K562 (cell line): ENCODE data around the gene PPP1R14D. TPM values are rescaled to one million over a fixed set of nuclear protein-coding genes. Genes with fewer than 3 reads are reported as not detected.
A peak's percentile ranks its signal among the peaks of the same experiment; 100 is the strongest.

Source experiments
- ATAC-seq: fragments of 200-7000 bp; cut with Tn5 transposase; 3 replicates; pipeline ENCODE4 v1.9.1; 2020; ENCODE audit warnings: moderate library complexity
- BruUV-seq: library from RNA; stranded (reverse); fragments of 400-500 nt; replicated peaks from 2 replicates; lab custom pipeline; 2021; lab: Mats Ljungman, UMichigan
- CTCF ChIA-PET: fragments of 300-600 bp; formaldehyde crosslinking; extraction: SDS; loops from one replicate; lab custom pipeline; 2021; ENCODE audit warnings: low intra/inter-chr PET ratio; lab: Yijun Ruan, JAX
- POLR2A ChIA-PET: fragments of 300-600, 350-650 bp; sonication (Branson Sonifier 250); formaldehyde crosslinking; extraction: SDS; loops from one replicate; lab custom pipeline; 2021; ENCODE audit warnings: antibody characterized with exemption, inconsistent platforms; lab: Yijun Ruan, JAX
- DNase-seq, 4 experiments: peaks; one replicate each; pipeline versions ENCODE4 v3.0.0 to v3.0.0-alpha.2; 2011 to 2018; ENCODE audit warnings: low spot score in 3 of 4, mixed read lengths in 3 of 4; ENCODE audit errors: extremely low read depth in 1 of 4
- FAIRE-seq: peaks from 2 replicates; lab custom pipeline; 2011; peaks lifted over from hg19 to GRCh38; lab: Jason Lieb, UNC
- H2AFZ ChIP-seq: 2 replicates; pipeline ENCODE4 v1.6.0; 2011; ENCODE audit warnings: low read depth, low read length, control low read depth, inconsistent platforms
- H3K27ac ChIP-seq: fragments of 200-600 bp; 3 replicates; pipeline ENCODE4 v1.8.0; 2011; ENCODE audit warnings: low read depth, mild to moderate bottlenecking, control low read depth, inconsistent platforms, low read length, moderate library complexity, mixed read lengths; ENCODE audit errors: extremely low read depth
- H3K27me3 ChIP-seq, 2 experiments: fragments of 300-600 bp in 1 of 2; 2 replicates in 1 of 2; 3 replicates in 1 of 2; pipeline versions ENCODE4 v1.6.0 to v1.8.0; 2011; ENCODE audit warnings: inconsistent platforms in 2 of 2, low read length in 2 of 2, mild to moderate bottlenecking in 1 of 2, mixed read lengths in 1 of 2, moderate library complexity in 1 of 2; ENCODE audit not compliant: control insufficient read depth in 2 of 2, insufficient read depth in 2 of 2
- H3K36me3 ChIP-seq: fragments of 300-600 bp; 3 replicates; pipeline ENCODE4 v1.8.0; 2011; ENCODE audit warnings: mild to moderate bottlenecking, low read length, inconsistent platforms; ENCODE audit not compliant: control insufficient read depth, insufficient read depth
- H3K4me1 ChIP-seq, 2 experiments: fragments of 200-600 bp in 1 of 2; replicated peaks in 1 of 2; 2 replicates in 1 of 2; 3 replicates in 1 of 2; pipeline versions ENCODE4 v1.5.1 to v1.8.0; 2011; ENCODE audit warnings: inconsistent platforms in 2 of 2, low read length in 2 of 2, mild to moderate bottlenecking in 1 of 2, mixed read lengths in 1 of 2, moderate library complexity in 1 of 2; ENCODE audit not compliant: control insufficient read depth in 2 of 2, insufficient read depth in 2 of 2
- H3K4me2 ChIP-seq: 2 replicates; pipeline ENCODE4 v1.6.1; 2011; ENCODE audit warnings: low read length, control low read depth, inconsistent platforms, mixed read lengths; ENCODE audit not compliant: insufficient read depth
- H3K4me3 ChIP-seq: fragments of 200-600 bp; sonication (generic), shearing (Covaris generic); 2 replicates; pipeline ENCODE4 v1.5.1; 2016; ENCODE audit warnings: control low read depth, inconsistent platforms
- H3K79me2 ChIP-seq: fragments of 200-600 bp; 3 replicates; pipeline ENCODE4 v1.8.0; 2011; ENCODE audit warnings: low read length, inconsistent platforms; ENCODE audit not compliant: control insufficient read depth, insufficient read depth
- H3K9ac ChIP-seq, 2 experiments: 2 replicates each; pipeline versions ENCODE4 v1.6.0 to v1.6.1; 2011; ENCODE audit warnings: low read depth in 2 of 2, low read length in 2 of 2, control low read depth in 1 of 2, inconsistent platforms in 1 of 2, mild to moderate bottlenecking in 1 of 2, mixed read lengths in 1 of 2; ENCODE audit not compliant: insufficient read depth in 1 of 2
- H3K9me1 ChIP-seq: one replicate; pipeline ENCODE4 v1.6.0; 2011; ENCODE audit warnings: inconsistent platforms, mild to moderate bottlenecking, low read length, moderate library complexity; ENCODE audit not compliant: control insufficient read depth, insufficient read depth
- H3K9me3 ChIP-seq: replicated peaks from 2 replicates; pipeline ENCODE4 v1.5.1; 2011; ENCODE audit warnings: low read depth, low read length, inconsistent platforms; ENCODE audit not compliant: control insufficient read depth, insufficient read depth
- H4K20me1 ChIP-seq: replicated peaks from 2 replicates; pipeline ENCODE4 v1.6.1; 2011; ENCODE audit warnings: low read length, inconsistent platforms, mixed read lengths; ENCODE audit not compliant: control insufficient read depth, insufficient read depth
- FUS ChIP-seq: fragments of 200-400 bp; formaldehyde crosslinking; optimal IDR thresholded peaks from 2 replicates; pipeline ENCODE3; 2017; ENCODE audit warnings: low read depth, low read length
- WGBS: fragments of 100-300 bp; shearing (Covaris generic); methylation state at CpG from one replicate; pipeline ENCODE4 v1.1.6; 2016; ENCODE audit warnings: low coverage, mixed read lengths; ENCODE audit not compliant: insufficient coverage; ENCODE audit errors: missing lambda C conversion rate; 5-methylcytosine and 5-hydroxymethylcytosine counted together
- in situ Hi-C: fragments of 300-500 bp; cut with MboI; formaldehyde crosslinking; loops from 4 replicates; pipeline ENCODE4 v1.15.0; 2018; ENCODE audit warnings: inconsistent platforms, mixed read lengths
- intact Hi-C: fragments of 100-400 bp; cut with micrococcal nuclease; formaldehyde crosslinking; loops from 2 replicates; pipeline ENCODE4 v1.14.2; 2022
- polyA plus RNA-seq, 8 experiments: library from polyadenylated mRNA; depleted of rRNA in 4 of 8; stranded (reverse) in 5 of 8; unstranded in 3 of 8; fragments of >200 nt; fragmentation: Nextera tagmentation in 2 of 8; fragmentation: Illumina TruSeq in 1 of 8; extraction: Ambion mirVana in 2 of 8; extraction: Trizol in 1 of 8; gene quantifications; 2 replicates each; pipeline versions ENCODE4 v1.2.1 to v1.2.3, GENCODE V29; 2011 to 2014; ENCODE audit warnings: inconsistent platforms in 1 of 8, missing spikeins in 1 of 8
- total RNA-seq, 7 experiments: library from RNA; depleted of rRNA in 6 of 7; stranded (reverse); fragments of >200 nt in 6 of 7; fragmentation: Illumina TruSeq in 2 of 7; extraction: Trizol in 2 of 7; gene quantifications; 2 replicates each; pipeline versions ENCODE4 v1.2.1 to v1.2.3, GENCODE V29; 2011 to 2021; ENCODE audit warnings: low replicate concordance in 1 of 7
- TF ChIP-seq, protein P1 (sequence below): fragments of 450-650 bp; IDR thresholded peaks from 2 replicates; pipeline ENCODE4 v1.6.1; 2018; ENCODE audit not compliant: partially characterized antibody

The PPP1R14D gene
- total and polyA plus RNA-seq, 9 of the 15 experiments (the other 6 are each of a cell fraction or from before 2014, with no cell fraction given): 0.11 to 0.18 TPM; not detected in 7

DNA sequence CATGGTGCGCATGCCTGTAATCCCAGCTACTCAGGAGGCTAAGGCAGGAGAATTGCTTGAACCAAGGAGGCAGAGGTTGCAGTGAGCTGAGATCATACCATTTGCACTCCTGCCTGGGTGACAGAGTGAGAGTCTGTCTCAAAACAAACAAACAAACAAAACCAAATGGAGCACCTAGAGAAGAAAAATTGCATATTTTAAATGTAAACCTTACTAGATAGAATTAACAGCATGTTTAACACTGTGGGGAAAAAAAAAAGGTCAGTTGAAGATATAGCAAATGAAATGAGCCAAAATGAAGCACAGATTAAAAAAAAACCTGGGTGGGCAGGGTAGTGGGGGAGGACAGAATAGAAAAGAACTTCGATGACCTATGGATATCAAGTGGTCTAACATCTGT lies 7.3 kb downstream of the PPP1R14D start:
- no TSS peak for BruUV-seq
- Histone ChIP-seq H3K79me2 (no peaks in the 10 kb centered on the region), H3K27me3 (no peaks in the 10 kb centered on the region), H2AFZ (no peak overlapping the region), H4K20me1 (peaks cover 4% of the 10 kb centered on the region), H3K9me3 (no peaks in the 10 kb centered on the region), H3K4me3 (no peak overlapping the region), H3K4me1 (peaks cover under 1 to 11% of the 10 kb centered on the region in 2 experiments; a peak in 4 of 5 replicates), H3K9ac (no peak overlapping the region), H3K27ac (no peak overlapping the region), H3K4me2 (no peak overlapping the region), H3K9me1 (no peaks in the 10 kb centered on the region), H3K36me3 (no peaks in the 10 kb centered on the region)
- no peak for DNase-seq
- intact Hi-C loops: no loop called here
- ChIA-PET POLR2A (no interaction called here), CTCF (no interaction called here)
- ATAC-seq: no peak
- in situ Hi-C loops: no loop called here
- FAIRE-seq: no peak
- TF ChIP-seq, protein P1, sequence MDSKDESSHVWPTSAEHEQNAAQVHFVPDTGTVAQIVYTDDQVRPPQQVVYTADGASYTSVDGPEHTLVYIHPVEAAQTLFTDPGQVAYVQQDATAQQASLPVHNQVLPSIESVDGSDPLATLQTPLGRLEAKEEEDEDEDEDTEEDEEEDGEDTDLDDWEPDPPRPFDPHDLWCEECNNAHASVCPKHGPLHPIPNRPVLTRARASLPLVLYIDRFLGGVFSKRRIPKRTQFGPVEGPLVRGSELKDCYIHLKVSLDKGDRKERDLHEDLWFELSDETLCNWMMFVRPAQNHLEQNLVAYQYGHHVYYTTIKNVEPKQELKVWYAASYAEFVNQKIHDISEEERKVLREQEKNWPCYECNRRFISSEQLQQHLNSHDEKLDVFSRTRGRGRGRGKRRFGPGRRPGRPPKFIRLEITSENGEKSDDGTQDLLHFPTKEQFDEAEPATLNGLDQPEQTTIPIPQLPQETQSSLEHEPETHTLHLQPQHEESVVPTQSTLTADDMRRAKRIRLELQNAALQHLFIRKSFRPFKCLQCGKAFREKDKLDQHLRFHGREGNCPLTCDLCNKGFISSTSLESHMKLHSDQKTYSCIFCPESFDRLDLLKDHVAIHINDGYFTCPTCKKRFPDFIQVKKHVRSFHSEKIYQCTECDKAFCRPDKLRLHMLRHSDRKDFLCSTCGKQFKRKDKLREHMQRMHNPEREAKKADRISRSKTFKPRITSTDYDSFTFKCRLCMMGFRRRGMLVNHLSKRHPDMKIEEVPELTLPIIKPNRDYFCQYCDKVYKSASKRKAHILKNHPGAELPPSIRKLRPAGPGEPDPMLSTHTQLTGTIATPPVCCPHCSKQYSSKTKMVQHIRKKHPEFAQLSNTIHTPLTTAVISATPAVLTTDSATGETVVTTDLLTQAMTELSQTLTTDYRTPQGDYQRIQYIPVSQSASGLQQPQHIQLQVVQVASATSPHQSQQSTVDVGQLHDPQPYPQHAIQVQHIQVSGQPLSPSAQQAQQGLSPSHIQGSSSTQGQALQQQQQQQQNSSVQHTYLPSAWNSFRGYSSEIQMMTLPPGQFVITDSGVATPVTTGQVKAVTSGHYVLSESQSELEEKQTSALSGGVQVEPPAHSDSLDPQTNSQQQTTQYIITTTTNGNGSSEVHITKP: peak; percentile 87
- TF ChIP-seq FUS: no peak
- 52% methylated on average over 2 of the region's 2 CpGs for WGBS
